GM12872 (cell line): Measurements from ENCODE around the gene RTTN.

Experiments used
- TF ChIP-seq, protein P1 (sequence below): IDR thresholded peaks from 3 replicates; pipeline ENCODE4 v1.5.1; 2011; ENCODE audit warnings: low read depth, mild to moderate bottlenecking, low read length, moderate library complexity; ENCODE audit not compliant: insufficient read depth

The RTTN gene

DNA sequence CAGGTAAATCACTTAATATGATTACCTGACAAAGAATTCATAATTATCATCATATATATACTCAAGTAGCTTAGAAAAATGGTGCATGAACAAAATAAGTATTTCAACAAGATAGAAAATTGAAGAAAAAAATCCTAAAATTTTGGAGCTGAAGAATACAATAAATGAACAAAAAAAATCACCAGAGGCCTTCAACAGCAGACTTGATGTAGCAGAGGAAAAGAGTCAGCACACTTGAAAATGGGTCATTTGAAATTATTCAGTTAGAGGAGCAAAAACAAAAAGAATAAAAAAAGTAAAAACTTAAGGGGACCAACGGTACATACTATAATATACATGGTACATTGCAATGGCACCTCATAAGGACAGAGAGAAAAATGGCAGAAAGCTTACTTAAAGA lies 217.6 kb downstream of the RTTN start:
- TF ChIP-seq, protein P1, sequence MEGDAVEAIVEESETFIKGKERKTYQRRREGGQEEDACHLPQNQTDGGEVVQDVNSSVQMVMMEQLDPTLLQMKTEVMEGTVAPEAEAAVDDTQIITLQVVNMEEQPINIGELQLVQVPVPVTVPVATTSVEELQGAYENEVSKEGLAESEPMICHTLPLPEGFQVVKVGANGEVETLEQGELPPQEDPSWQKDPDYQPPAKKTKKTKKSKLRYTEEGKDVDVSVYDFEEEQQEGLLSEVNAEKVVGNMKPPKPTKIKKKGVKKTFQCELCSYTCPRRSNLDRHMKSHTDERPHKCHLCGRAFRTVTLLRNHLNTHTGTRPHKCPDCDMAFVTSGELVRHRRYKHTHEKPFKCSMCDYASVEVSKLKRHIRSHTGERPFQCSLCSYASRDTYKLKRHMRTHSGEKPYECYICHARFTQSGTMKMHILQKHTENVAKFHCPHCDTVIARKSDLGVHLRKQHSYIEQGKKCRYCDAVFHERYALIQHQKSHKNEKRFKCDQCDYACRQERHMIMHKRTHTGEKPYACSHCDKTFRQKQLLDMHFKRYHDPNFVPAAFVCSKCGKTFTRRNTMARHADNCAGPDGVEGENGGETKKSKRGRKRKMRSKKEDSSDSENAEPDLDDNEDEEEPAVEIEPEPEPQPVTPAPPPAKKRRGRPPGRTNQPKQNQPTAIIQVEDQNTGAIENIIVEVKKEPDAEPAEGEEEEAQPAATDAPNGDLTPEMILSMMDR: no peak

DNA sequence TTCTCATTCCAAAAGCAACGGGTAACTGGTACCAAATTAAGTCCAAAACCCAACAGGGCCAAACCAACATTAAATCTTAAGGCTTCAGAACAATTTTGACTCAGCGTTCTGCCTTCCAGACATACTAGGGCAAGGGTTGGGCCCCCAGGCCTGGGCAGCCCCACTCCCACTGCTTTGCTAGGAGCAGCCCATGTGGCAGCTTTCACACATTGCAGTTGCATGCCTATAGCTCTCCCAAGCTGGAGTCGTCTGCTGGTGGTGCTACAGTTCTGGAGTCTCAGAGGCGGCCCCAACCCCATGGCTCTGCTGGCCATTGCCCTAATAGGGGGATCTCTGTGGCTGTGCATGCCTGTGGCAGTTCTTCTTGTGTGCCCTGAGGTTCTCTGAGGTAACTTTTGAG lies 220.2 kb downstream of the RTTN start:
- TF ChIP-seq, protein P1: no peak

DNA sequence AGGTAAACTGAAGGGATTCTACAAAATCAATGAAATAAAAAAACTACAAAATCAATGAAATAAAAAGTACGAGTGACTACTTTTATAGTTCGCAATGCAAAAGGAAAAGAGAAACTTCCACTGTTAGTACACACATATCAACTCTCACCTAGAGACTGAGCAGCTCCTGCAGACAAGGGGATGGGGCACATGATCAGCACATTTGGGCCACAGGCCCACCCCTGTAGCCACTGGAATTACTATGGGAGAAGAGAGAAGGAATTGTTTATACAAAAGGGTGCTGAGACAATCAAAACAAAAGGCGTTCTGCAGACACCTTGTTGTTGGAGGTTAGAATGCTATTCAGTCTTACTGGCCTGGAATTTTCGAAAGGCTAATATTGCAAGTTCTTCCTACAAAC lies 223.1 kb downstream of the RTTN start:
- TF ChIP-seq, protein P1: no peak

DNA sequence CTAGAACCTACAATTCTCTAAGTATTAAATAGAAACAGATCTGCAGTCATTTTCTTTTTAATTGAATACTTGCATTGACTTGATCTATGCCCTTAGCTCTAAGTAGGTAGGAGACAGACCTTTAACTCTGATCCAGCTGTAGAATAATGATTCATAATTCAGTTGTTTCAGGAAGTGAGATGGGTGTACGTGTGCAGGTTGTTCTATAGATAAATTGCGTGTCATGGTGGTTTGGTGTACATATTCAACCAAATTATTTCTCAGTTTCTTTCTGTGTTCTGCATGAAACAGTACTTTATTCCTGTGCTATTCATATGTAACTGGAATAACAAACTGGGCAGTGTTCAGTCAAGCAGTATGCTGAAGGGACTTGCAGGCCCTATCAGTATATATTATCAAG lies 223.5 kb downstream of the RTTN start:
- TF ChIP-seq, protein P1: no peak

DNA sequence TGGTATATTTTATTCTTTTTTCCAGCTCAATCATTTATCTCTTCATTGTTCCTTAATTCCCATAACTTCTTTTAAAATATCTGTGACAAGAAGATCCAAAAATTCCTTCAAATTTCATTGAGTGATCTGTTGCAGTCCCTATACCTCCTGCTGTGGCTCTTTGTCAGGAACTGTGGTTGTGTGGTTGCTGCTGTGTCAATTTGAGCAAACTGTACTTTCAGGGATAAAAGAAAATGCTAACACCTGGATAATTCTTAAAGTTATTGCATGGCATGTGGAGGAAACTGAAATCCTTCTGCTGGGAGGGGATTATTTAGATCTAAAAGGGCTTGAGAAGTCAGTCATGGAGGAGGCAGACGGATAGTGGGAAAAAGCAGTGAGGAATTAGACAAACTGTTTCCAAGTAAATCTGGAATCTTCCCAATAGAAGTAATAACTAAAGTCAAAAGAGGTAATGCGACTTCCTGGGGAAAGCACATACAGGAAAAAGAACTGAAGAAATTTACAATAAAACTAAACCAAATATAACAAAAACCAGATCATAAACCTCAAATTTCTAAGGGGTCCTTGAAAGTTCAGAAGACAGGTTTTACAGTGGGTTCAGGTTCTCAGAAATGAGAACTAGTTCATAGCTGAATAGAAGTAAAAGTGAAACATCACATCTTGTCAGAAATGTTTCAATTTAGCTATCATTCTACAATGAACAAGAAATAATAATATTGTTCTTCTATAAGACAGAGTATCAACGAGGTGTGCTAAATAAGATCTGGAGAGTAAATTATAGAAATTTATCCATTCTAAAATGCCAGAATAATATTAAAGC lies 224.3 kb downstream of the RTTN start:
- TF ChIP-seq, protein P1: no peak

DNA sequence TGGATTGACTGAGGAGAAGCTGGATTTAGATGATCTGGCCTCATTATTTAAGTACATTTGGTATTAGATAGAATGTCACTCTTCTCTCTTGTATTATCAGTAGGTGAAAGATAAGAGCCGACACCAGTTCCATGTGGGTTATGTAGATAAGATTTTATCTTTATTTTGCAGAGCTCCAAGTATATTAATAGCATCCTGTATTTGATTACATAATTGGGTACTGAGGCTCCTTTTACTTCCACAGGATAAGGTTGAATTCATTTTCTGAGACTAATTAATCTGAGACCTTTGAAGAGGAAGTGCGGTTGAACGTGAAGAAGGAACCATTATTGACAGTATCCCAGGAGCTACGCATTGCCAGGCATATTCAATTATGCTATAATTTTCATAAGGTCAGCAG lies 225.0 kb downstream of the RTTN start:
- TF ChIP-seq, protein P1: no peak

DNA sequence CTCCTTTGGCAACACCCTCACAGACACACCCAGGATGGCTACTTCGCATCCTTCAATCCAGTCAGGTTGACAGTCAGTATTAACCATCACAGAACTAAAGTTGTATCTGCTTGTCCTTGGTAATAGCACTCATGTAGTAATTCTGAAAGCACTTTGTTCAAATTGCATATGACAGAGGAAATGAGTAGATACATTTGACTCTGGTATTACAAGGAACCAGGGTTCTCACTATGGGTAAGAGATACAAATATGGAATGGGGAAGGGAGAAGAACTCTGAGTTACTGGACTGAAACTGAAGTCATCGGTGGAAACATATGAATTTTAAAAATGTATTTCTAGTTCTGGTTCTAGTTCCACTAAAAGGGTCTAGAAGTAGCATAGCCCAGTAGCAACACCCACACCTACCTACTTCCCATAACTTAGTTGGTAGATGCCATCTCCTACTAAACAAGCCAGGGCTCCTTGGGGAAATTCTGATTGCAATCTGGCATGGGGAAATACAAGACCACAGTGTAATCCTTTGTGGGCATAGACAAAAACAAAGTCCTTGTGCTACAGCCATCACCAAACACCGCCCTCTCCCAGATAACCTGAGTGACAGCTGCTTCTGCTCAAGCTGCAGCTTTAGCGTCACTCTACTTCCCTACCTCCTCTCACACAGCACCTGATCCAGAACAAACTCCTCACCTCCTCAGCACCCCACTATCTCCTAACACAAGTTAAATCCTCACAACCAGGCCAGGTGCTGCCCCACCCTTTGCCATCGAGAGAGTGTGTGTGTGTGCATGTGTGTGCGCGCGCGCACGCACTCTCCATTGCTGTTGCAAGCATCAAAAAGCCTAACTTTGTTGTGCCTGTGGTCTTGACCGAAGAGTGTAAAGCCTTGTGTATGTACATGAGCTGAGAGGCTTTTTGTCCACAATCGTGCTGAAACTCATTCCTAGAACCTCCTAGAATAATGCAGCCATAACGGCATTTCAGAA lies 226.5 kb downstream of the RTTN start:
- TF ChIP-seq, protein P1: no peak
